Mesothelial cell of epicardium (in vitro differentiated cells): ENCODE data around the gene TKT. TPM values are rescaled to one million over a fixed set of nuclear protein-coding genes. Genes with fewer than 3 reads are reported as not detected.
A peak's percentile ranks its signal among the peaks of the same experiment; 100 is the strongest.

ENCODE experiments used
- DNase-seq, 2 experiments: peaks; one replicate each; pipeline ENCODE4 v3.0.0; 2021; ENCODE audit warnings: low spot score in 2 of 2; ENCODE audit not compliant: unreplicated experiment in 2 of 2
- H3K27ac Mint-ChIP-seq: 2 replicates; pipeline ENCODE4 v1.8.0; 2021; ENCODE audit warnings: mixed read lengths
- H3K27me3 Mint-ChIP-seq: 2 replicates; pipeline ENCODE4 v1.8.0; 2021; ENCODE audit warnings: low read depth, mixed read lengths
- H3K36me3 Mint-ChIP-seq: 2 replicates; pipeline ENCODE4 v1.8.0; 2021; ENCODE audit warnings: mixed read lengths
- H3K4me1 Mint-ChIP-seq: 2 replicates; pipeline ENCODE4 v1.8.0; 2021; ENCODE audit warnings: mixed read lengths
- H3K4me3 Mint-ChIP-seq: 2 replicates; pipeline ENCODE4 v1.8.0; 2021; ENCODE audit warnings: mild to moderate bottlenecking, moderate library complexity, mixed read lengths
- H3K9me3 Mint-ChIP-seq: 2 replicates; pipeline ENCODE4 v1.8.0; 2021; ENCODE audit warnings: mixed read lengths
- total RNA-seq: library from RNA; stranded (reverse); gene quantifications from 3 replicates; pipeline ENCODE4 v1.2.1, GENCODE V29; 2021
- TF ChIP-seq, protein P1 (sequence below): fragments of 200-600 bp; sonication (generic); IDR thresholded peaks from one replicate; pipeline ENCODE4 v1.5.0; 2021; ENCODE audit warnings: antibody characterized with exemption; ENCODE audit not compliant: unreplicated experiment

TKT gene
- total RNA-seq, 1 donor from 2014 or later: 181 TPM

GRCh38 chr3:53238051-53238850 lies 17.6 kb downstream of the TKT start:
- Mint-ChIP-seq H3K27me3 (no peaks in the 10 kb centered on the region), H3K4me3 (no peak overlapping the region), H3K27ac (peak overlapping the region; percentile 2), H3K9me3 (no peaks in the 10 kb centered on the region), H3K4me1 (peaks cover 21% of the 10 kb centered on the region), H3K36me3 (peaks cover 16% of the 10 kb centered on the region)
- no peak for DNase-seq
- TF ChIP-seq, protein P1, sequence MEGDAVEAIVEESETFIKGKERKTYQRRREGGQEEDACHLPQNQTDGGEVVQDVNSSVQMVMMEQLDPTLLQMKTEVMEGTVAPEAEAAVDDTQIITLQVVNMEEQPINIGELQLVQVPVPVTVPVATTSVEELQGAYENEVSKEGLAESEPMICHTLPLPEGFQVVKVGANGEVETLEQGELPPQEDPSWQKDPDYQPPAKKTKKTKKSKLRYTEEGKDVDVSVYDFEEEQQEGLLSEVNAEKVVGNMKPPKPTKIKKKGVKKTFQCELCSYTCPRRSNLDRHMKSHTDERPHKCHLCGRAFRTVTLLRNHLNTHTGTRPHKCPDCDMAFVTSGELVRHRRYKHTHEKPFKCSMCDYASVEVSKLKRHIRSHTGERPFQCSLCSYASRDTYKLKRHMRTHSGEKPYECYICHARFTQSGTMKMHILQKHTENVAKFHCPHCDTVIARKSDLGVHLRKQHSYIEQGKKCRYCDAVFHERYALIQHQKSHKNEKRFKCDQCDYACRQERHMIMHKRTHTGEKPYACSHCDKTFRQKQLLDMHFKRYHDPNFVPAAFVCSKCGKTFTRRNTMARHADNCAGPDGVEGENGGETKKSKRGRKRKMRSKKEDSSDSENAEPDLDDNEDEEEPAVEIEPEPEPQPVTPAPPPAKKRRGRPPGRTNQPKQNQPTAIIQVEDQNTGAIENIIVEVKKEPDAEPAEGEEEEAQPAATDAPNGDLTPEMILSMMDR: no peak

DNA sequence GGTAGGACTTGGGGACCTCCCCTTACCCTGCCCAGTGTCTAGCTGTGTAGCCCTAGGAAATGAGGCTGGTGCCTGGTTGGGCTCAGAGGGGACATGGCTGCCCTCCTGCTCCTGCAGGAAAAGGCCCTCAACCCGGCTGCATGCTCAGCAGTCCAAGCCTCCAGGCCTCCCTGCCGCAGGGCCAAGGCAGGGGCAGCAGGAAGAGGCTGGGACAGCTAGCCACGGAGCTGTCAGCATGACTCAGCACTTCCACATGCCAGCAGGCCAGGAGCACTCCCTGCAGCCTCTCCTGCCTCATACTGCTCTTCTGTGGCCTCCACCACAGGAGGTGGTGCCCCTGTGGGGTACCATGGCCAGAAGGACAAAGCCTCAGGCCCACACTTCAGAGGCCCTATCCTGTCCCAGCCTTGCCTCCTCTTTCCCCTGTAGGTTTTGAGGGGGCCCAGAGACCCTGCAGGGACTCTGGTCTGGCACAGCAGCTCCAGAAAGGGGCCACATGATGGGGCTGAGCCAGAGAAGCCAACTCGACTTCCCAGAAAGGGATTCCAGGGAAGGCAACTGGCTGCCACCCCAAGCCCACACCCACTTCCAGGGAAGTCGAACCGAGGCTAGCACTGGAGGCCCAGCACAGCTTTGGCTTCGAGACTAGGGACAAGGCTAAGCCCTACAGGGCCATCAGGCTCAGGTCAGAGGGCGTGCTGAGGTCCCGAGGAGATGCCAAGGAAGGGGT lies 19.5 kb downstream of the TKT start:
- peaks cover 14% of the 10 kb centered on the region for H3K4me1 Mint-ChIP-seq
- H3K27me3 Mint-ChIP-seq: no peaks in the 10 kb centered on the region
- no peak for DNase-seq
- no peak overlapping the region for H3K4me3 Mint-ChIP-seq
- no peaks in the 10 kb centered on the region for H3K9me3 Mint-ChIP-seq
- TF ChIP-seq, protein P1: no peak
- peaks cover 19% of the 10 kb centered on the region for H3K36me3 Mint-ChIP-seq
- peak overlapping the region; percentile 64 for H3K27ac Mint-ChIP-seq

- H3K4me1 Mint-ChIP-seq: peaks cover 14% of the 10 kb centered on the region
- no peak overlapping the region for H3K27ac Mint-ChIP-seq
- no peak for DNase-seq
- no peak overlapping the region for H3K4me3 Mint-ChIP-seq
- no peaks in the 10 kb centered on the region for H3K9me3 Mint-ChIP-seq
- H3K27me3 Mint-ChIP-seq: no peaks in the 10 kb centered on the region
- TF ChIP-seq, protein P1: no peak
- peaks cover 19% of the 10 kb centered on the region for H3K36me3 Mint-ChIP-seq
These were observed 20.3 kb downstream of the TKT start for GRCh38 chr3:53235545-53235944.

GRCh38 chr3:53234841-53235232 lies 21.0 kb downstream of the TKT start:
- H3K27ac Mint-ChIP-seq: no peak overlapping the region
- H3K4me1 Mint-ChIP-seq: peaks cover 14% of the 10 kb centered on the region
- H3K36me3 Mint-ChIP-seq: peaks cover 20% of the 10 kb centered on the region
- no peak overlapping the region for H3K4me3 Mint-ChIP-seq
- DNase-seq: no peak
- H3K9me3 Mint-ChIP-seq: no peaks in the 10 kb centered on the region
- TF ChIP-seq, protein P1: no peak
- H3K27me3 Mint-ChIP-seq: no peaks in the 10 kb centered on the region

GRCh38 chr3:53234130-53234840 lies 21.5 kb downstream of the TKT start:
- no peak for DNase-seq
- H3K9me3 Mint-ChIP-seq: no peaks in the 10 kb centered on the region
- no peak overlapping the region for H3K27ac Mint-ChIP-seq
- H3K4me3 Mint-ChIP-seq: no peak overlapping the region
- H3K36me3 Mint-ChIP-seq: peaks cover 15% of the 10 kb centered on the region
- no peaks in the 10 kb centered on the region for H3K27me3 Mint-ChIP-seq
- TF ChIP-seq, protein P1: no peak
- H3K4me1 Mint-ChIP-seq: peaks cover 14% of the 10 kb centered on the region
